ENCODE data around the gene L3MBTL1. TPM values are rescaled to one million over a fixed set of nuclear protein-coding genes. Genes with fewer than 3 reads are reported as not detected.

Gene L3MBTL1
- total and polyA plus RNA-seq, 2 of the 4 experiments (the other 2 are of a cell fraction), result 2.2 to 4.5 TPM

DNA sequence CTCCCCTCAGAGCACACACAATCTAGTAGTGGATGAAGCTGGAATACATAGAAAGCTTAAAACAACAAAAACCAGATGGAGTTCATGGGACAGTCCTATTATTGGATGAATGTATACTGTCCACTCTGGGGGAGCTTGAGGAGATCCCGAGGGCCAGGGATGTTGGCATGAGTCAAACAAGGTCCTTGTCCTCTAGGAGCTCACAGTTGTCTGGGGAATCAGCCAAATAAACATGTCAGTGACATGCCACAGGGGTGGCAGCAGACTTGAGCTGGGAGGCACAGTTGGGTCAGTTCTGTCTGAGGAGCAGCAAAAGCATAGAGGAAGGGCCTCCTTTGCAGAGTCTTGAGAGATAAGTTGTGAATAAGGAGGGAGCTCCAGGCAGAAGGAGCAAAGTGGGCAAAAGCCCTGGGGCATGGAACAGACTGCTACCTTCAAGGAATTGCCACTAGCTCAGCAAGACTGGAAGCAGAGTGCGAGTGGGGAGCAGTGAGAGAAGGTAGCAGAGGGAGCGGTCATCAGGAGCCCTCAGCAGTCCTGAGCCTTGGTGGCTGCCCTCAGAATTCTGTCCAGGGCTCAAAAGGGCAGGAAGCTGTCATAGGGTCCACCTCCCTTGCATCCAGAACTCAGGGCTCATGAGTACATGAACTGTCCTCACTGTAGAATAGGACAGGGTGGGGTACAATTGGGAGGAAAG is 22.1 kb downstream of the L3MBTL1 start:
- Histone ChIP-seq H4K5ac (ENCODE audit: low read depth, low read length) (no peak overlapping the region), H3K9me3 (ENCODE audit: control insufficient read depth, insufficient read depth, low read length) (no peaks in the 10 kb centered on the region), H3K4me1 (ENCODE audit: control insufficient read depth, insufficient read depth, low read length) (peaks cover 3% of the 10 kb centered on the region; the same call in 1 of the 2 replicates), H3K56ac (ENCODE audit: extremely low read depth, insufficient read depth, low read length) (no peak overlapping the region), H3K4ac (ENCODE audit: low read depth, low read length) (no peak overlapping the region), H4K91ac (ENCODE audit: insufficient read depth, low read depth, low read length) (no peak overlapping the region), H3K27ac (ENCODE audit: insufficient read depth, low read length) (no peak overlapping the region), H2AK9ac (replicated peaks; ENCODE audit: low read depth, low read length, poor library complexity) (no peak overlapping the region), H2BK5ac (ENCODE audit: low read depth, low read length, poor library complexity, severe bottlenecking) (no peak overlapping the region), H3K4me2 (ENCODE audit: low read depth, low read length) (no peak overlapping the region), H4K20me1 (ENCODE audit: insufficient read depth, low read length) (no peaks in the 10 kb centered on the region), H3K18ac (ENCODE audit: low read depth, low read length) (no peak overlapping the region), H2AFZ (replicated peaks; ENCODE audit: low read length, poor library complexity) (no peak overlapping the region), H2BK20ac (ENCODE audit: low read depth, low read length) (no peak overlapping the region), H2BK15ac (ENCODE audit: low read depth, low read length) (no peak overlapping the region), H2AK5ac (ENCODE audit: low read depth, low read length) (no peak overlapping the region), H4K8ac (ENCODE audit: low read depth in 2 of 2, low read length in 2 of 2) (no peak overlapping the region), H3K36me3 (ENCODE audit: control insufficient read depth, insufficient read depth, low read length) (peaks cover 3% of the 10 kb centered on the region; the same call in 1 of the 2 replicates), H3K9me1 (ENCODE audit: insufficient read depth, low read length) (no peaks in the 10 kb centered on the region; the same call in none of the 2 replicates), H2BK120ac (ENCODE audit: low read depth, low read length) (no peak overlapping the region), H3K14ac (replicated peaks; ENCODE audit: low read depth, low read length) (no peak overlapping the region), H3K79me1 (ENCODE audit: low read depth in 1 of 2, low read length in 2 of 2) (no peaks in the 10 kb centered on the region), H3K27me3 (ENCODE audit: control insufficient read depth, insufficient read depth, low read length) (peaks cover 6% of the 10 kb centered on the region), H3K23ac (ENCODE audit: low read depth, low read length) (no peak overlapping the region), H3K9ac (ENCODE audit: low read depth, low read length) (no peak overlapping the region), H3K4me3 (ENCODE audit: insufficient read depth, low read depth, low read length) (no peak overlapping the region)
- dilution Hi-C loops (cut with HindIII; ENCODE audit: low sequenced_read_pairs, unreplicated experiment) (no loop called here), intact Hi-C loops (cut with micrococcal nuclease) (no loop called here), in situ Hi-C loops (cut with MboI; ENCODE audit: low sequenced_read_pairs) (loop anchor here (10.0 kb wide), 1 partner anchor 165 kb away; no protein-coding TSS in a partner anchor)
- WGBS, 2 experiments (ENCODE audit: extremely low coverage in 2 of 2, insufficient read length in 1 of 2), result 40% methylated on average over 1 of the region's 3 CpGs; no CpG with 5 or more reads in 1 of the 2 experiments
- no TSS peak for BruUV-seq (replicated peaks)
- no peak for DNase-seq
- CTCF ChIA-PET, result interaction anchor here (2.2 kb wide), 1 partner anchor 9 kb away, joined by 11 read pairs; no protein-coding TSS in a partner anchor
- POLR2A ChIA-PET (ENCODE audit: unreplicated experiment), result no interaction called here
- no peak for ATAC-seq (ENCODE audit: low read depth)
- TF ChIP-seq NFE2L2 (IDR thresholded peaks at IDR 0.05; ENCODE audit: low read depth, low read length) (no peak), RAD21 (IDR thresholded peaks at IDR 0.05; ENCODE audit: low read length) (no peak), CHD1 (IDR thresholded peaks at IDR 0.05; ENCODE audit: low read depth, low read length) (no peak), RFX5 (IDR thresholded peaks at IDR 0.05; ENCODE audit: low read depth, low read length) (no peak), RCOR1 (IDR thresholded peaks at IDR 0.05; ENCODE audit: insufficient replicate concordance, low read length) (no peak), BHLHE40 (IDR thresholded peaks at IDR 0.05; ENCODE audit: low read depth, low read length) (no peak), SMC3 (IDR thresholded peaks at IDR 0.05; ENCODE audit: low read depth, low read length) (no peak), MAFK (IDR thresholded peaks at IDR 0.05; ENCODE audit: low read depth, low read length) (no peak)

Measured in IMR-90 (cell line).